CD1c-positive myeloid dendritic cell (primary cell): ENCODE data around the gene BCAN.
"Not testable (repeated sequence)": the region's sequence is repeated elsewhere in the genome, so short reads cannot be mapped to it uniquely, and the experiment has no call there.

Experiments used
- DNase-seq: peaks from one replicate; pipeline ENCODE4 v3.0.0-alpha.2; 2016; ENCODE audit errors: extremely low spot score

The BCAN gene

GRCh38 chr1:156641761-156642264, at the start of gene BCAN:
TSS of gene BCAN (plus strand) at chr1:156642117. CDS start at chr1:156646055, 3,938 bp downstream.
- DNase-seq, result no peak

GRCh38 chr1:156592158-156592909, 49.6 kb upstream of the BCAN start:
- no peak for DNase-seq

GRCh38 chr1:156592910-156593660, 48.8 kb upstream of the BCAN start:
- no peak for DNase-seq

- no peak for DNase-seq
Observed at GRCh38 chr1:156593661-156593989, 48.3 kb upstream of the BCAN start.

- DNase-seq, result no peak
Observed at GRCh38 chr1:156594190-156594589, 47.7 kb upstream of the BCAN start.

- no peak for DNase-seq
Observed at GRCh38 chr1:156595016-156595415, 46.9 kb upstream of the BCAN start.

- DNase-seq, result no peak
Observed at GRCh38 chr1:156596426-156596825, 45.5 kb upstream of the BCAN start.

GRCh38 chr1:156598125-156598524, 43.8 kb upstream of the BCAN start:
- DNase-seq, result no peak

GRCh38 chr1:156598731-156599432, 43.0 kb upstream of the BCAN start:
- DNase-seq, result no peak

GRCh38 chr1:156599811-156600210, 42.1 kb upstream of the BCAN start:
- DNase-seq, result peak; percentile 71

GRCh38 chr1:156600733-156601121, 41.2 kb upstream of the BCAN start:
- DNase-seq, result no peak

- peak; percentile 90 for DNase-seq
Observed at GRCh38 chr1:156601122-156601830, 40.6 kb upstream of the BCAN start, which contains the start of gene GPATCH4. TSS of gene GPATCH4 (minus strand) at chr1:156601479.

GRCh38 chr1:156601892-156602291, 40.0 kb upstream of the BCAN start:
- no peak for DNase-seq

- DNase-seq, result peak; percentile 34
Observed at GRCh38 chr1:156602557-156602993, 39.3 kb upstream of the BCAN start.

- not testable (repeated sequence) for DNase-seq
Observed at GRCh38 chr1:156607344-156607743, 34.6 kb upstream of the BCAN start.

GRCh38 chr1:156608036-156608674, 33.8 kb upstream of the BCAN start:
- peak; percentile 74 for DNase-seq

GRCh38 chr1:156608981-156609380, 32.9 kb upstream of the BCAN start:
- DNase-seq, result peak; percentile 44

- DNase-seq, result not testable (repeated sequence)
Observed at GRCh38 chr1:156610072-156610471, 31.8 kb upstream of the BCAN start.

- DNase-seq, result peak; percentile 46
Observed at GRCh38 chr1:156612666-156613065, 29.3 kb upstream of the BCAN start.

- DNase-seq, result no peak
Observed at GRCh38 chr1:156615946-156616345, 26.0 kb upstream of the BCAN start.

- no peak for DNase-seq
Observed at GRCh38 chr1:156616463-156616862, 25.5 kb upstream of the BCAN start.
